Measurements from ENCODE around the gene CAMK4. TPM values are rescaled to one million over a fixed set of nuclear protein-coding genes. Genes with fewer than 3 reads are reported as not detected.

The CAMK4 gene
- total RNA-seq, 1 donor from 2014 or later: 0.72 TPM

- Mint-ChIP-seq H3K9me3 (ENCODE audit: low read depth) (peaks cover 16% of the 10 kb centered on the region), H3K4me3 (ENCODE audit: unreplicated experiment) (no peak overlapping the region), H3K27me3 (ENCODE audit: low read depth) (peaks cover 8% of the 10 kb centered on the region), H3K27ac (ENCODE audit: unreplicated experiment) (no peak overlapping the region), H3K36me3 (ENCODE audit: low read depth) (no peaks in the 10 kb centered on the region), H3K4me1 (ENCODE audit: low read depth) (no peaks in the 10 kb centered on the region)
- TF ChIP-seq CTCF (IDR thresholded peaks at IDR 0.05): no peak
- no peak for DNase-seq (ENCODE audit: low spot score)
These were observed 102.4 kb downstream of the CAMK4 start for GRCh38 chr5:111326551-111326950.

GRCh38 chr5:111337133-111337532 lies 112.9 kb downstream of the CAMK4 start:
- Mint-ChIP-seq H3K27ac (ENCODE audit: unreplicated experiment) (no peak overlapping the region), H3K4me3 (ENCODE audit: unreplicated experiment) (no peak overlapping the region), H3K36me3 (ENCODE audit: low read depth) (no peaks in the 10 kb centered on the region), H3K9me3 (ENCODE audit: low read depth) (no peaks in the 10 kb centered on the region), H3K27me3 (ENCODE audit: low read depth) (peaks cover 31% of the 10 kb centered on the region), H3K4me1 (ENCODE audit: low read depth) (no peaks in the 10 kb centered on the region)
- TF ChIP-seq CTCF (IDR thresholded peaks at IDR 0.05): no peak
- no peak for DNase-seq (ENCODE audit: low spot score)

GRCh38 chr5:111337688-111338087 lies 113.5 kb downstream of the CAMK4 start:
- Mint-ChIP-seq H3K36me3 (ENCODE audit: low read depth) (no peaks in the 10 kb centered on the region), H3K9me3 (ENCODE audit: low read depth) (no peaks in the 10 kb centered on the region), H3K4me1 (ENCODE audit: low read depth) (no peaks in the 10 kb centered on the region), H3K27ac (ENCODE audit: unreplicated experiment) (no peak overlapping the region), H3K27me3 (ENCODE audit: low read depth) (peaks cover 31% of the 10 kb centered on the region), H3K4me3 (ENCODE audit: unreplicated experiment) (no peak overlapping the region)
- TF ChIP-seq CTCF (IDR thresholded peaks at IDR 0.05): no peak
- no peak for DNase-seq (ENCODE audit: low spot score)

- no peak overlapping the region for H3K4me3 Mint-ChIP-seq (ENCODE audit: unreplicated experiment)
- no peaks in the 10 kb centered on the region for H3K36me3 Mint-ChIP-seq (ENCODE audit: low read depth)
- no peak for TF ChIP-seq CTCF (IDR thresholded peaks at IDR 0.05)
- no peak overlapping the region for H3K27ac Mint-ChIP-seq (ENCODE audit: unreplicated experiment)
- H3K9me3 Mint-ChIP-seq (ENCODE audit: low read depth): no peaks in the 10 kb centered on the region
- no peak for DNase-seq (ENCODE audit: low spot score)
- peaks cover 19% of the 10 kb centered on the region for H3K27me3 Mint-ChIP-seq (ENCODE audit: low read depth)
- H3K4me1 Mint-ChIP-seq (ENCODE audit: low read depth): no peaks in the 10 kb centered on the region
These were observed 121.5 kb downstream of the CAMK4 start for GRCh38 chr5:111345731-111346130.

GRCh38 chr5:111347021-111347420 lies 122.8 kb downstream of the CAMK4 start:
- H3K27me3 Mint-ChIP-seq (ENCODE audit: low read depth): peaks cover 10% of the 10 kb centered on the region
- H3K36me3 Mint-ChIP-seq (ENCODE audit: low read depth): no peaks in the 10 kb centered on the region
- TF ChIP-seq CTCF (IDR thresholded peaks at IDR 0.05): no peak
- no peak for DNase-seq (ENCODE audit: low spot score)
- no peaks in the 10 kb centered on the region for H3K9me3 Mint-ChIP-seq (ENCODE audit: low read depth)
- H3K27ac Mint-ChIP-seq (ENCODE audit: unreplicated experiment): no peak overlapping the region
- H3K4me3 Mint-ChIP-seq (ENCODE audit: unreplicated experiment): no peak overlapping the region
- no peaks in the 10 kb centered on the region for H3K4me1 Mint-ChIP-seq (ENCODE audit: low read depth)

Data from chondrocyte (in vitro differentiated cells).